ENCODE results near the gene PPP1R9B.

Gene PPP1R9B

DNA sequence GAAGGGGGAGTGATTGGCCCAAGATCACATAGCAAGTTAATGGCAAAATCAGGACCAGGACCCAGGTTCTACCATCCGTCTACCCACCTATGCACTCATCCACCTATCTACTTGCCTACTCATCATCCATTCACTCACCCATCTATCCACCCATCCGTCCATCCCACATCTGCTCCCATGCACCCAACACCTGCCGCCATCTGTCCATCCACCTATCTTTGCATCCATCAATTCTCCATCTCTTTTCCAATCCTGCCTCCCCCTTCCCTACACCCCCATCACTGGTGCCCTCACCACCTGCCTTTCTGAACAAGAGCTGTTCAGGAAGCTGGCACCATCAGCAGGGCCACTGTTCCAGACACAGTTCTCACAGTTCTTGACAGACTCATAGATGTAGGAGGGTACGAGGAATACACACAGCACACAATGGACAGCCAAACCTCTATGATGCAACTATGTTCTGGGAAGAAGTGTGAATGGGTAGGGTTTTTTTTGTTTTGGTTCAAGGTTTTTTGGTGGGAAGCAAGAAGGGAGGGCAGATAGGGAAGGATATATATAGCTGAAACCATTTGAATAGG, 25.0 kb downstream of the PPP1R9B start:
- Histone ChIP-seq H3K9me3 (ENCODE audit: severe bottlenecking) (peaks cover 2% of the 10 kb centered on the region), H3K4me3 (ENCODE audit: low read depth, low read length) (no peak overlapping the region), H3K27ac (no peak overlapping the region), H3K36me3 (peaks cover 19% of the 10 kb centered on the region), H3K27me3 (ENCODE audit: insufficient read depth, low read depth, severe bottlenecking) (no peaks in the 10 kb centered on the region)
- no peak for DNase-seq
- TF ChIP-seq, protein P1, sequence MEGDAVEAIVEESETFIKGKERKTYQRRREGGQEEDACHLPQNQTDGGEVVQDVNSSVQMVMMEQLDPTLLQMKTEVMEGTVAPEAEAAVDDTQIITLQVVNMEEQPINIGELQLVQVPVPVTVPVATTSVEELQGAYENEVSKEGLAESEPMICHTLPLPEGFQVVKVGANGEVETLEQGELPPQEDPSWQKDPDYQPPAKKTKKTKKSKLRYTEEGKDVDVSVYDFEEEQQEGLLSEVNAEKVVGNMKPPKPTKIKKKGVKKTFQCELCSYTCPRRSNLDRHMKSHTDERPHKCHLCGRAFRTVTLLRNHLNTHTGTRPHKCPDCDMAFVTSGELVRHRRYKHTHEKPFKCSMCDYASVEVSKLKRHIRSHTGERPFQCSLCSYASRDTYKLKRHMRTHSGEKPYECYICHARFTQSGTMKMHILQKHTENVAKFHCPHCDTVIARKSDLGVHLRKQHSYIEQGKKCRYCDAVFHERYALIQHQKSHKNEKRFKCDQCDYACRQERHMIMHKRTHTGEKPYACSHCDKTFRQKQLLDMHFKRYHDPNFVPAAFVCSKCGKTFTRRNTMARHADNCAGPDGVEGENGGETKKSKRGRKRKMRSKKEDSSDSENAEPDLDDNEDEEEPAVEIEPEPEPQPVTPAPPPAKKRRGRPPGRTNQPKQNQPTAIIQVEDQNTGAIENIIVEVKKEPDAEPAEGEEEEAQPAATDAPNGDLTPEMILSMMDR (IDR thresholded peaks at IDR 0.05; ENCODE audit: low read depth, low read length): no peak

GRCh38 chr17:50123649-50124349, 26.7 kb downstream of the PPP1R9B start:
- H3K27ac ChIP-seq: peak overlapping the region; percentile 34
- H3K9me3 ChIP-seq (ENCODE audit: severe bottlenecking): peaks cover under 1% of the 10 kb centered on the region
- no peak overlapping the region for H3K4me3 ChIP-seq (ENCODE audit: low read depth, low read length)
- H3K27me3 ChIP-seq (ENCODE audit: insufficient read depth, low read depth, severe bottlenecking): no peaks in the 10 kb centered on the region
- TF ChIP-seq, protein P1 (IDR thresholded peaks at IDR 0.05; ENCODE audit: low read depth, low read length): no peak
- DNase-seq: no peak
- peaks cover 19% of the 10 kb centered on the region for H3K36me3 ChIP-seq

GRCh38 chr17:50122945-50123344, 27.5 kb downstream of the PPP1R9B start:
- Histone ChIP-seq H3K27ac (peak overlapping the region; percentile 15), H3K9me3 (ENCODE audit: severe bottlenecking) (no peaks in the 10 kb centered on the region), H3K4me3 (ENCODE audit: low read depth, low read length) (no peak overlapping the region), H3K36me3 (peaks cover 17% of the 10 kb centered on the region), H3K27me3 (ENCODE audit: insufficient read depth, low read depth, severe bottlenecking) (no peaks in the 10 kb centered on the region)
- DNase-seq: no peak
- TF ChIP-seq, protein P1 (IDR thresholded peaks at IDR 0.05; ENCODE audit: low read depth, low read length): no peak

DNA sequence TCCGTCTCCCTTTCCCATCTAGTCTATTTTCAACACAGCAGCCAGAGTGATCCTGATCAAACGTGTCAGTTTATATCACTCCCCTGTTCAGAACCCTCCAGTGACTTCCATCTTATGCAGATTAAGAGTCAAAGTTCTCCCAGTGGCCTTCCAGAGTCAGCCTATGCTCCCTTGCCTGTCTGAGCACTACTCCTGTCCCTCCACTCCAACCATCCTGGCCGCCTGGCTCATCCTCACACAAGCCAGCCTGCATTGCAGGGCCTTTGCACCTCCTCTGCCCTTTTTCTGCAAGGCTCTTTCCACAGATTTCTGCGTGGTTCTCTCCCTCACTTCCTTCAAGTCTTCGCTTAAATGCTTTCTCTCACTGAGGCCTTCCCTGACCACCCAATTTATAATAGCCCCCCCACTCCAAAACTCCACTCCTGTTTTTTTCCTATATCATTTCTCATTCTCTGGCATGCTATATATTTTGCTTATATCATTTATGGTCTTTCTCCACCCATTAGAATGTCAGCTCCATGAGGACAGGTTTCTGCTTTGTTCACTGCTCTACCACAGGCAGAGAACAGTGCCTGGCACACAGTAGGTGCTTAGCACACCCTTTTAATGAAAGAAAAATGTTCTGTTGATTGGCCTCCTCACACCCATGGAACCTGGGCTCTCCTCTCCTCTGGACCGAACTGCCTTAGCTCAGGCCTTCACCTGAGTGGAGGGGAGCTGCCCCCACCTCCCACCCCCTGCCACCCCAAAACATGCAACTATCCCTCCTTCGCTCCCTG, 29.8 kb downstream of the PPP1R9B start:
- Histone ChIP-seq H3K27me3 (ENCODE audit: insufficient read depth, low read depth, severe bottlenecking) (no peaks in the 10 kb centered on the region), H3K9me3 (ENCODE audit: severe bottlenecking) (no peaks in the 10 kb centered on the region), H3K27ac (no peak overlapping the region), H3K4me3 (ENCODE audit: low read depth, low read length) (no peak overlapping the region), H3K36me3 (peaks cover 27% of the 10 kb centered on the region)
- TF ChIP-seq, protein P1 (IDR thresholded peaks at IDR 0.05; ENCODE audit: low read depth, low read length): no peak
- DNase-seq: no peak

DNA sequence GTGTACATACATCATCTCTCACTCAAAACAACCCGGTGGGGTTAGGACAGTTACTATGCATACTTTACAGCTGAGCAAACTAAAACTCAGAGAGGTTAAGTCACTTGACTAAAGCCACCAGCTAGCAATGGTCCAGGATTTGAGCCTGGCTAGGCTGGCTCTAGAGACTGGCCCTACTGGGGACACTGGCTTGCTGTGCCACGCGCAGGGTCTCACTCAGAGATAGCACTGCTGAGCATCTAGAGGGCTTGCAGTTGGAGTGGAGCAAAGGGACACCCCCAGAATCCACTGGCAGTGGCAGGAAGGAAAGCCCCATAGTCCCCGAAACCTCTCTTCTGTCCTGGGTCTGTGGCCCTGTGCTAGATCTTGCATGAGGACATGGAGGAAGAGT, 31.7 kb downstream of the PPP1R9B start:
- H3K27me3 ChIP-seq (ENCODE audit: insufficient read depth, low read depth, severe bottlenecking): no peaks in the 10 kb centered on the region
- H3K4me3 ChIP-seq (ENCODE audit: low read depth, low read length): no peak overlapping the region
- no peaks in the 10 kb centered on the region for H3K9me3 ChIP-seq (ENCODE audit: severe bottlenecking)
- H3K36me3 ChIP-seq: peaks cover 23% of the 10 kb centered on the region
- no peak for DNase-seq
- TF ChIP-seq, protein P1 (IDR thresholded peaks at IDR 0.05; ENCODE audit: low read depth, low read length): no peak
- H3K27ac ChIP-seq: no peak overlapping the region

All from WERI-Rb-1 (cell line).